Mesenchymal stem cell (in vitro differentiated cells and primary cell): ENCODE measurements around the gene LRFN4.

Experiments
- DNase-seq: peaks from one replicate; pipeline ENCODE4 v3.0.0-alpha.2; 2013
- H2AFZ ChIP-seq: one replicate; pipeline ENCODE4 v1.6.1; 2013; ENCODE audit warnings: low read depth, mild to moderate bottlenecking, control low read depth, inconsistent platforms, low read length, moderate library complexity
- H2AK5ac ChIP-seq: 2 replicates; pipeline ENCODE4 v1.6.1; 2013; ENCODE audit warnings: low read length, moderate library complexity, mild to moderate bottlenecking, inconsistent platforms; ENCODE audit not compliant: severe bottlenecking
- H2BK120ac ChIP-seq: one replicate; pipeline ENCODE4 v1.6.1; 2013; ENCODE audit warnings: low read depth, mild to moderate bottlenecking, inconsistent platforms, low read length, moderate library complexity
- H2BK12ac ChIP-seq, 2 experiments: one replicate each; pipeline ENCODE4 v1.6.1; 2013; ENCODE audit warnings: inconsistent platforms in 2 of 2, low read length in 2 of 2, mild to moderate bottlenecking in 2 of 2, moderate library complexity in 2 of 2, control low read depth in 1 of 2
- H2BK15ac ChIP-seq: one replicate; pipeline ENCODE4 v1.6.1; 2013; ENCODE audit warnings: mild to moderate bottlenecking, low read depth, inconsistent platforms; ENCODE audit not compliant: poor library complexity, severe bottlenecking
- H2BK5ac ChIP-seq: 2 replicates; pipeline ENCODE4 v1.6.1; 2013; ENCODE audit warnings: low read depth, mild to moderate bottlenecking, low read length, control low read depth, inconsistent platforms; ENCODE audit not compliant: poor library complexity, severe bottlenecking
- H3K14ac ChIP-seq, 2 experiments: one replicate each; pipeline ENCODE4 v1.6.1; 2013; ENCODE audit warnings: inconsistent platforms in 2 of 2, low read length in 2 of 2, control low read depth in 1 of 2, mild to moderate bottlenecking in 1 of 2, moderate library complexity in 1 of 2
- H3K18ac ChIP-seq, 2 experiments: one replicate each; pipeline ENCODE4 v1.6.1; 2013; ENCODE audit warnings: inconsistent platforms in 2 of 2, low read length in 2 of 2, control low read depth in 1 of 2, low read depth in 1 of 2, mild to moderate bottlenecking in 1 of 2
- H3K23ac ChIP-seq, 2 experiments: one replicate each; pipeline ENCODE4 v1.6.1; 2013; ENCODE audit warnings: inconsistent platforms in 2 of 2, low read length in 2 of 2, mild to moderate bottlenecking in 2 of 2, moderate library complexity in 2 of 2, control low read depth in 1 of 2
- H3K27ac ChIP-seq: 2 replicates; pipeline ENCODE4 v1.5.1; 2013; ENCODE audit warnings: mild to moderate bottlenecking, moderate library complexity, low read length, control low read depth, inconsistent platforms; ENCODE audit not compliant: poor library complexity, severe bottlenecking
- H3K27me3 ChIP-seq, 2 experiments: 2 replicates each; pipeline versions ENCODE4 v1.6.1 to v1.7.0; 2013; ENCODE audit warnings: low read length in 2 of 2, mild to moderate bottlenecking in 2 of 2, moderate library complexity in 2 of 2, control low read depth in 1 of 2, inconsistent platforms in 1 of 2; ENCODE audit not compliant: control insufficient read depth in 1 of 2, insufficient read depth in 1 of 2
- H3K36me3 ChIP-seq, 2 experiments: 2 replicates each; pipeline versions ENCODE4 v1.6.1 to v1.7.0; 2013; ENCODE audit warnings: low read length in 2 of 2, control low read depth in 1 of 2, inconsistent platforms in 1 of 2, low read depth in 1 of 2, mild to moderate bottlenecking in 1 of 2; ENCODE audit not compliant: insufficient read depth in 2 of 2, control insufficient read depth in 1 of 2
- H3K4ac ChIP-seq, 2 experiments: one replicate each; pipeline ENCODE4 v1.6.1; 2013; ENCODE audit warnings: inconsistent platforms in 2 of 2, low read length in 2 of 2, mild to moderate bottlenecking in 2 of 2, moderate library complexity in 2 of 2, control low read depth in 1 of 2, low read depth in 1 of 2
- H3K4me1 ChIP-seq: 2 replicates; pipeline ENCODE4 v1.6.1; 2013; ENCODE audit warnings: low read depth, low read length, control low read depth; ENCODE audit not compliant: control insufficient read depth, insufficient read depth
- H3K4me2 ChIP-seq: 2 replicates; pipeline ENCODE4 v1.6.1; 2013; ENCODE audit warnings: low read length, mild to moderate bottlenecking, inconsistent platforms; ENCODE audit not compliant: poor library complexity, severe bottlenecking
- H3K4me3 ChIP-seq, 2 experiments: 2 replicates each; pipeline versions ENCODE4 v1.5.1 to v1.7.0; 2013; ENCODE audit warnings: low read length in 2 of 2, mild to moderate bottlenecking in 2 of 2, control low read depth in 1 of 2, low read depth in 1 of 2; ENCODE audit not compliant: insufficient read depth in 1 of 2
- H3K79me1 ChIP-seq: replicated peaks from 2 replicates; pipeline ENCODE4 v1.6.1; 2013; ENCODE audit warnings: mild to moderate bottlenecking, control low read depth, low read length, inconsistent platforms; ENCODE audit not compliant: poor library complexity, severe bottlenecking
- H3K9ac ChIP-seq: 2 replicates; pipeline ENCODE4 v1.7.0; 2013; ENCODE audit warnings: mild to moderate bottlenecking, low read length, moderate library complexity
- H3K9me3 ChIP-seq: 2 replicates; pipeline ENCODE4 v1.7.0; 2013; ENCODE audit warnings: mild to moderate bottlenecking, low read length; ENCODE audit not compliant: control insufficient read depth
- H4K8ac ChIP-seq: one replicate; pipeline ENCODE4 v1.6.1; 2013; ENCODE audit warnings: inconsistent platforms, mild to moderate bottlenecking, low read length, moderate library complexity
- H4K91ac ChIP-seq: one replicate; pipeline ENCODE4 v1.6.1; 2013; ENCODE audit warnings: mild to moderate bottlenecking, low read length, inconsistent platforms
- WGBS: methylation state at CpG from one replicate; pipeline ENCODE4 v1.1.7; 2013; ENCODE audit warnings: mixed read lengths; 5-methylcytosine and 5-hydroxymethylcytosine counted together

LRFN4 gene

GRCh38 chr11:66881927-66882452 is 25.1 kb downstream of the LRFN4 start:
- DNase-seq: no peak
- H3K9me3 ChIP-seq: no peaks in the 10 kb centered on the region
- H3K4me1 ChIP-seq: peaks cover 44% of the 10 kb centered on the region
- no peak overlapping the region for H2BK15ac ChIP-seq
- no peak overlapping the region for H4K8ac ChIP-seq
- no peak overlapping the region for H2AK5ac ChIP-seq
- H2BK12ac ChIP-seq: no peak overlapping the region
- H3K4ac ChIP-seq: no peak overlapping the region
- H3K27me3 ChIP-seq: peaks cover 0 to 4% of the 10 kb centered on the region in 2 experiments
- no peak overlapping the region for H3K23ac ChIP-seq
- H2AFZ ChIP-seq: no peak overlapping the region
- peaks cover 0 to 3% of the 10 kb centered on the region in 2 experiments for H3K36me3 ChIP-seq
- no peak overlapping the region for H3K27ac ChIP-seq
- no peak overlapping the region for H3K4me3 ChIP-seq
- no peak overlapping the region for H2BK120ac ChIP-seq
- WGBS: 88% methylated on average over 8 of the region's 9 CpGs
- H3K18ac ChIP-seq: no peak overlapping the region
- H4K91ac ChIP-seq: peak overlapping the region; percentile 46
- no peak overlapping the region for H2BK5ac ChIP-seq
- no peak overlapping the region for H3K9ac ChIP-seq
- peaks cover 29% of the 10 kb centered on the region for H3K79me1 ChIP-seq
- H3K4me2 ChIP-seq: no peak overlapping the region
- H3K14ac ChIP-seq: no peak overlapping the region

- no peak overlapping the region for H4K91ac ChIP-seq
- H3K23ac ChIP-seq: no peak overlapping the region
- H2BK5ac ChIP-seq: no peak overlapping the region
- H2AK5ac ChIP-seq: no peak overlapping the region
- WGBS: 90% methylated on average over 14 of the region's 14 CpGs
- no peak overlapping the region for H2BK15ac ChIP-seq
- peaks cover 0 to 4% of the 10 kb centered on the region in 2 experiments for H3K27me3 ChIP-seq
- H3K4ac ChIP-seq: no peak overlapping the region
- H3K9me3 ChIP-seq: no peaks in the 10 kb centered on the region
- no peak overlapping the region for H3K18ac ChIP-seq
- no peak for DNase-seq
- H3K4me2 ChIP-seq: no peak overlapping the region
- peaks cover 29% of the 10 kb centered on the region for H3K79me1 ChIP-seq
- H2BK120ac ChIP-seq: no peak overlapping the region
- peaks cover 45% of the 10 kb centered on the region for H3K4me1 ChIP-seq
- peaks cover 0 to 3% of the 10 kb centered on the region in 2 experiments for H3K36me3 ChIP-seq
- H2AFZ ChIP-seq: no peak overlapping the region
- H2BK12ac ChIP-seq: no peak overlapping the region
- no peak overlapping the region for H4K8ac ChIP-seq
- H3K14ac ChIP-seq: no peak overlapping the region
- H3K4me3 ChIP-seq: no peak overlapping the region
- H3K27ac ChIP-seq: no peak overlapping the region
- no peak overlapping the region for H3K9ac ChIP-seq
These were observed 25.7 kb downstream of the LRFN4 start for GRCh38 chr11:66882561-66883015.

GRCh38 chr11:66883016-66883965 is 26.4 kb downstream of the LRFN4 start:
- H4K91ac ChIP-seq: no peak overlapping the region
- 58% methylated on average over 28 of the region's 29 CpGs for WGBS

GRCh38 chr11:66884443-66884842 is 27.6 kb downstream of the LRFN4 start:
- Histone ChIP-seq H3K23ac (no peak overlapping the region), H2BK5ac (no peak overlapping the region), H4K91ac (no peak overlapping the region), H2AK5ac (peak overlapping the region; percentile 54), H3K4ac (no peak overlapping the region), H3K4me2 (no peak overlapping the region), H3K14ac (no peak overlapping the region), H4K8ac (no peak overlapping the region), H3K4me1 (peaks cover 42% of the 10 kb centered on the region), H3K36me3 (peaks cover 0 to 2% of the 10 kb centered on the region in 2 experiments), H3K27me3 (peaks cover 0 to 4% of the 10 kb centered on the region in 2 experiments), H3K4me3 (no peak overlapping the region), H3K9me3 (no peaks in the 10 kb centered on the region), H2BK12ac (no peak overlapping the region), H2BK120ac (no peak overlapping the region), H3K18ac (no peak overlapping the region), H3K79me1 (peaks cover 19% of the 10 kb centered on the region), H3K27ac (no peak overlapping the region), H2BK15ac (no peak overlapping the region), H2AFZ (no peak overlapping the region), H3K9ac (no peak overlapping the region)
- no peak for DNase-seq
- WGBS: over 99% methylated on average over 4 of the region's 4 CpGs

More at GRCh38 chr11:66883016-66883965, 26.4 kb downstream of the LRFN4 start:
- Histone ChIP-seq H3K4me1 (peaks cover 43% of the 10 kb centered on the region), H3K4me3 (no peak overlapping the region), H3K9me3 (no peaks in the 10 kb centered on the region), H3K27me3 (peaks cover 0 to 4% of the 10 kb centered on the region in 2 experiments), H3K79me1 (peaks cover 28% of the 10 kb centered on the region), H2BK15ac (no peak overlapping the region), H2AFZ (no peak overlapping the region), H4K8ac (peak overlapping the region; percentile 27), H3K27ac (no peak overlapping the region), H3K18ac (peak overlapping the region in 1 of 2 experiments; percentile 18), H3K9ac (no peak overlapping the region), H2BK12ac (peak overlapping the region in 1 of 2 experiments; percentile 18), H2AK5ac (peak overlapping the region; percentile 28), H3K23ac (no peak overlapping the region), H3K36me3 (peaks cover 0 to 3% of the 10 kb centered on the region in 2 experiments), H3K4me2 (no peak overlapping the region), H3K14ac (no peak overlapping the region), H3K4ac (no peak overlapping the region), H2BK5ac (no peak overlapping the region), H2BK120ac (no peak overlapping the region)
- peak; percentile 52 for DNase-seq
